Spleen (tissue), 11 donors: Measurements from ENCODE around the gene SNX13. TPM values are rescaled to one million over a fixed set of nuclear protein-coding genes. Genes with fewer than 3 reads are reported as not detected.

Source experiments
- DNase-seq: peaks from one replicate; pipeline ENCODE4 v3.0.0-alpha.2; 2020
- H3K27ac ChIP-seq, 8 donors: fragments of 200-600 bp; sonication (generic) in 7 of 8; 1 replicate in 4 of 8; 2 replicates in 4 of 8; pipeline versions ENCODE4 v1.5.0 to v1.8.0; 2016 to 2021; ENCODE audit warnings: inconsistent platforms in 4 of 8, mild to moderate bottlenecking in 4 of 8, moderate library complexity in 1 of 8
- H3K27me3 ChIP-seq, 7 donors: fragments of 200-600 bp; sonication (generic) in 6 of 7; replicated peaks in 1 of 7; 1 replicate in 4 of 7; 2 replicates in 3 of 7; pipeline versions ENCODE4 v1.5.0 to v1.8.0; 2016 to 2021; ENCODE audit warnings: inconsistent platforms in 3 of 7, mild to moderate bottlenecking in 1 of 7
- H3K36me3 ChIP-seq, 6 donors: fragments of 200-600 bp; sonication (generic) in 5 of 6; 1 replicate in 4 of 6; 2 replicates in 2 of 6; pipeline versions ENCODE4 v1.5.0 to v1.8.0; 2016 to 2021; ENCODE audit warnings: inconsistent platforms in 2 of 6
- H3K4me1 ChIP-seq, 6 donors: fragments of 200-600 bp; sonication (generic) in 5 of 6; 1 replicate in 3 of 6; 2 replicates in 3 of 6; pipeline versions ENCODE4 v1.5.0 to v1.8.0; 2016 to 2021; ENCODE audit warnings: inconsistent platforms in 3 of 6
- H3K4me3 ChIP-seq, 8 donors: fragments of 200-600 bp; sonication (generic) in 7 of 8; 1 replicate in 4 of 8; 2 replicates in 4 of 8; pipeline versions ENCODE4 v1.5.0 to v1.8.0; 2016 to 2021; ENCODE audit warnings: inconsistent platforms in 4 of 8, mild to moderate bottlenecking in 4 of 8, moderate library complexity in 2 of 8
- H3K9me3 ChIP-seq, 8 donors: fragments of 200-600 bp; sonication (generic) in 7 of 8; 1 replicate in 4 of 8; 2 replicates in 4 of 8; pipeline versions ENCODE4 v1.5.0 to v1.8.0; 2016 to 2021; ENCODE audit warnings: inconsistent platforms in 4 of 8
- CTCF ChIP-seq, 11 experiments: fragments of 200-600 bp in 7 of 11; fragments of 450-650 bp in 4 of 11; sonication (generic) in 4 of 11; IDR thresholded peaks in 8 of 11; conservative IDR thresholded peaks in 3 of 11; 1 replicate in 7 of 11; 2 replicates in 4 of 11; pipeline versions ENCODE4 v1.4.0 to v1.8.0; 2016 to 2021; ENCODE audit warnings: antibody characterized with exemption in 11 of 11, inconsistent platforms in 4 of 11, mild to moderate bottlenecking in 1 of 11
- POLR2A ChIP-seq, 3 donors: fragments of 450-650 bp; IDR thresholded peaks; one replicate each; pipeline ENCODE4 v1.5.1; 2017; ENCODE audit warnings: antibody characterized with exemption in 3 of 3, mild to moderate bottlenecking in 1 of 3
- POLR2AphosphoS5 ChIP-seq, 3 donors: sonication (generic); formaldehyde crosslinking; IDR thresholded peaks; one replicate each; pipeline ENCODE4 v1.5.1; 2017; ENCODE audit warnings: antibody characterized with exemption in 3 of 3
- WGBS, 5 donors: extraction: QIAGEN DNeasy Blood & Tissue Kit in 3 of 5; methylation state at CpG; one replicate each; pipeline versions ENCODE4 v1.1.5 to v1.1.7; 2013 to 2018; 5-methylcytosine and 5-hydroxymethylcytosine counted together
- intact Hi-C: fragments of 100-400 bp; cut with DNase I; formaldehyde crosslinking; loops from one replicate; pipeline ENCODE4 v1.15.0; 2023; ENCODE audit warnings: low total_unique reads
- polyA plus RNA-seq, 3 donors: library from polyadenylated mRNA; stranded (reverse); fragments of 200-250 nt; gene quantifications; one replicate each; pipeline ENCODE4 v1.2.1, GENCODE V29; 2013
- total RNA-seq, 7 donors: library from RNA; depleted of rRNA in 3 of 7; stranded (reverse); fragments of >200 nt in 3 of 7; fragmentation: NEBNext Ultra II Directional in 4 of 7; extraction: Animal tissue kit (Norgen Biotek cat#: 25700) in 4 of 7; gene quantifications; one replicate each; pipeline versions ENCODE4 v1.1.0 to v1.2.1, GENCODE V29; 2016 to 2021
- donor health status: healthy with polysubstance abuse.
- donor health status: DM: no; HTN: no; CAD: no; lungs with moderate emphysema.
- donor health status: DM: no; HTN: no; CAD: no.
- donor health status: Bipolar disorder and iron deficiency.
- donor health status: healthy.
- donor health status: DM: no; HTN: no; CAD: no.
- donor health status: DM: yes; HTN: yes; CAD: no.

SNX13 gene
- total and polyA plus RNA-seq, 10 donors: 5.7 to 79.8 (median 55.8) TPM

GRCh38 chr7:17843041-17843440, 97.3 kb downstream of the SNX13 start:
- no peak overlapping the region for H3K4me3 ChIP-seq
- H3K4me1 ChIP-seq: peaks cover 0 to 20% (median 2%) of the 10 kb centered on the region in 6 donors
- H3K27ac ChIP-seq: no peak overlapping the region
- no peak for DNase-seq
- H3K9me3 ChIP-seq: peaks cover 0 to 7% (median 0%) of the 10 kb centered on the region in 8 donors
- H3K36me3 ChIP-seq: peaks cover 0 to 81% (median 26%) of the 10 kb centered on the region in 6 donors
- no peaks in the 10 kb centered on the region for H3K27me3 ChIP-seq
- TF ChIP-seq POLR2AphosphoS5 (IDR thresholded peaks at IDR 0.05) (no peak), POLR2A (IDR thresholded peaks at IDR 0.05) (no peak), CTCF (IDR thresholded peaks at IDR 0.05 in 8 of 11, conservative IDR thresholded peaks at IDR 0.05 in 3 of 11) (no peak)
- intact Hi-C loops: no loop called here

GRCh38 chr7:17832820-17833355, 107.4 kb downstream of the SNX13 start:
- H3K27ac ChIP-seq: no peak overlapping the region
- H3K27me3 ChIP-seq: no peaks in the 10 kb centered on the region
- TF ChIP-seq POLR2AphosphoS5 (IDR thresholded peaks at IDR 0.05) (no peak), CTCF (IDR thresholded peaks at IDR 0.05 in 8 of 11, conservative IDR thresholded peaks at IDR 0.05 in 3 of 11) (no peak), POLR2A (IDR thresholded peaks at IDR 0.05) (no peak)
- no peak overlapping the region for H3K4me3 ChIP-seq
- H3K36me3 ChIP-seq: peaks cover 0 to 66% (median 23%) of the 10 kb centered on the region in 6 donors
- no peak for DNase-seq
- no peaks in the 10 kb centered on the region for H3K9me3 ChIP-seq
- no peaks in the 10 kb centered on the region for H3K4me1 ChIP-seq
- intact Hi-C loops: no loop called here

GRCh38 chr7:17832242-17832641, 108.1 kb downstream of the SNX13 start:
- Histone ChIP-seq H3K9me3 (no peaks in the 10 kb centered on the region), H3K27me3 (no peaks in the 10 kb centered on the region), H3K36me3 (peaks cover 0 to 59% (median 20%) of the 10 kb centered on the region in 6 donors), H3K27ac (no peak overlapping the region), H3K4me3 (no peak overlapping the region), H3K4me1 (no peaks in the 10 kb centered on the region)
- TF ChIP-seq POLR2AphosphoS5 (IDR thresholded peaks at IDR 0.05) (no peak), POLR2A (IDR thresholded peaks at IDR 0.05) (no peak), CTCF (IDR thresholded peaks at IDR 0.05 in 8 of 11, conservative IDR thresholded peaks at IDR 0.05 in 3 of 11) (no peak)
- WGBS, 5 donors: 56 to 90% (median 84%) methylated on average over 1 of the region's 1 CpG
- intact Hi-C loops: no loop called here
- DNase-seq: no peak

GRCh38 chr7:17830206-17830605, 110.1 kb downstream of the SNX13 start:
- 52 to 92% (median 77%) methylated on average over 1 of the region's 1 CpG for WGBS, 5 donors
- intact Hi-C loops: no loop called here
- no peaks in the 10 kb centered on the region for H3K27me3 ChIP-seq
- H3K27ac ChIP-seq: no peak overlapping the region
- no peak for DNase-seq
- no peaks in the 10 kb centered on the region for H3K4me1 ChIP-seq
- TF ChIP-seq POLR2A (IDR thresholded peaks at IDR 0.05) (no peak), CTCF (IDR thresholded peaks at IDR 0.05 in 8 of 11, conservative IDR thresholded peaks at IDR 0.05 in 3 of 11) (no peak), POLR2AphosphoS5 (IDR thresholded peaks at IDR 0.05) (no peak)
- no peaks in the 10 kb centered on the region for H3K9me3 ChIP-seq
- H3K4me3 ChIP-seq: no peak overlapping the region
- peaks cover 0 to 49% (median 17%) of the 10 kb centered on the region in 6 donors for H3K36me3 ChIP-seq
